ENCODE data around the gene EFEMP2. TPM values are rescaled to one million over a fixed set of nuclear protein-coding genes. Genes with fewer than 3 reads are reported as not detected.
A peak's percentile ranks its signal among the peaks of the same experiment; 100 is the strongest.

The EFEMP2 gene
- total and polyA plus RNA-seq, 4 donors, result 34.2 to 67.0 (median 53.8) TPM

DNA sequence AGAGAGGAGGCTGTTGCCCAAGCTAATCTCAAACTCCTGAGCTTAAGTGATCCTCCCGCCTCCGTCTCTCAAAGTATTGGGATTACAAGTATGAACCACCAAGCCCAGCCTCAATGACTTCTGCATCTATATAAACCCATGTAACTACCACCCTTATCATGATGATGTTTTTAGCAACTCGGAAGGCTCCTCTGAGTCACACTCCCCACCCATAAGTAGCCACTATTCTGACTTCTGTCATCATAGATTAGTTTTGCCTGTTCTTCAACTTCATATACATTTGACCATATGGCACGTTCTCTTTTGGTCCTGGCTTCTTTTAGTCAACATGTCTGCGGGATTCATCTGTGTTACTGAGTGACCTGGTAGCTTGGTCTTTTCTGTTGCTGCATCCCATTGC is 34.0 kb upstream of the EFEMP2 start:
- TF ChIP-seq, protein P1, sequence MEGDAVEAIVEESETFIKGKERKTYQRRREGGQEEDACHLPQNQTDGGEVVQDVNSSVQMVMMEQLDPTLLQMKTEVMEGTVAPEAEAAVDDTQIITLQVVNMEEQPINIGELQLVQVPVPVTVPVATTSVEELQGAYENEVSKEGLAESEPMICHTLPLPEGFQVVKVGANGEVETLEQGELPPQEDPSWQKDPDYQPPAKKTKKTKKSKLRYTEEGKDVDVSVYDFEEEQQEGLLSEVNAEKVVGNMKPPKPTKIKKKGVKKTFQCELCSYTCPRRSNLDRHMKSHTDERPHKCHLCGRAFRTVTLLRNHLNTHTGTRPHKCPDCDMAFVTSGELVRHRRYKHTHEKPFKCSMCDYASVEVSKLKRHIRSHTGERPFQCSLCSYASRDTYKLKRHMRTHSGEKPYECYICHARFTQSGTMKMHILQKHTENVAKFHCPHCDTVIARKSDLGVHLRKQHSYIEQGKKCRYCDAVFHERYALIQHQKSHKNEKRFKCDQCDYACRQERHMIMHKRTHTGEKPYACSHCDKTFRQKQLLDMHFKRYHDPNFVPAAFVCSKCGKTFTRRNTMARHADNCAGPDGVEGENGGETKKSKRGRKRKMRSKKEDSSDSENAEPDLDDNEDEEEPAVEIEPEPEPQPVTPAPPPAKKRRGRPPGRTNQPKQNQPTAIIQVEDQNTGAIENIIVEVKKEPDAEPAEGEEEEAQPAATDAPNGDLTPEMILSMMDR (IDR thresholded peaks at IDR 0.05; ENCODE audit: control extremely low read depth, extremely low read depth), result no peak
- WGBS, 2 donors, result 85 to 92% methylated on average over 5 of the region's 5 CpGs
- DNase-seq, result no peak

DNA sequence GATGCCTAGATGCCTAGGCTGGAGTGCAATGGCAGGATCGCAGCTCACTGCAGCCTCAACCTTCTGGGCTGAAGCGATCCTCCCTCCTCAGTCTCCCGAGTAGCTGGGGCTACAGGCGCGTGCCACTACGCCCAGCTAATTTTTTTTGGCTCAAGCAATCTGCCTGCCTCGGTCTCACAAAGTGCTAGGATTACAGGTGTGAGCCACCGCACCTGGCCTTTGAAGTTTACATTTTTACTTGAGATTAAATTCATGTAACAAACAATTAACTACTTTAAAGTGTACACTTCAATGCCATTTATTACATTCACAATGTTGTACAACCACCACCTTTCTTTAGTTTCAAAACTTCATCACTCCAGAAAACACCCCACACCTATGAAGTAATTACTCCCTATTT is 31.1 kb upstream of the EFEMP2 start:
- no peak overlapping the region for H3K9ac ChIP-seq (ENCODE audit: insufficient read depth in 1 of 2, low read length in 2 of 2)
- no peaks in the 10 kb centered on the region for H3K9me3 ChIP-seq (ENCODE audit: control insufficient read depth in 4 of 4, insufficient read depth in 3 of 4, low read length in 3 of 4)
- WGBS, 2 donors, result 79 to 90% methylated on average over 8 of the region's 8 CpGs
- DNase-seq (no peak), ATAC-seq (ENCODE audit: insufficient read depth, low FRiP score) (no peak)
- no peak overlapping the region for H3K4me3 ChIP-seq
- H3K27me3 ChIP-seq (ENCODE audit: control insufficient read depth in 3 of 3, insufficient read depth in 3 of 3, low read length in 2 of 3), result peaks cover 0 to 35% (median 22%) of the 10 kb centered on the region in 3 donors
- no peak overlapping the region for H3K27ac ChIP-seq (ENCODE audit: low read depth in 1 of 2, low read length in 1 of 2)
- TF ChIP-seq, protein P1 (IDR thresholded peaks at IDR 0.05; ENCODE audit: control extremely low read depth, extremely low read depth), result no peak
- H3K36me3 ChIP-seq (ENCODE audit: control insufficient read depth in 4 of 4, insufficient read depth in 4 of 4, low read length in 4 of 4), result no peaks in the 10 kb centered on the region
- peaks cover 0 to 4% (median 0%) of the 10 kb centered on the region in 5 donors for H3K4me1 ChIP-seq (ENCODE audit: control insufficient read depth in 5 of 5, insufficient read depth in 5 of 5, low read length in 5 of 5)

More for the DNA sequence above, 34.0 kb upstream of the EFEMP2 start:
- H3K9me3 ChIP-seq (ENCODE audit: control insufficient read depth in 4 of 4, insufficient read depth in 3 of 4, low read length in 3 of 4), result no peaks in the 10 kb centered on the region
- peaks cover 0 to 14% (median 6%) of the 10 kb centered on the region in 3 donors for H3K27me3 ChIP-seq (ENCODE audit: control insufficient read depth in 3 of 3, insufficient read depth in 3 of 3, low read length in 2 of 3)
- no peak overlapping the region for H3K9ac ChIP-seq (ENCODE audit: insufficient read depth in 1 of 2, low read length in 2 of 2)
- H3K36me3 ChIP-seq (ENCODE audit: control insufficient read depth in 4 of 4, insufficient read depth in 4 of 4, low read length in 4 of 4), result no peaks in the 10 kb centered on the region
- peaks cover 0 to 6% (median 5%) of the 10 kb centered on the region in 5 donors for H3K4me1 ChIP-seq (ENCODE audit: control insufficient read depth in 5 of 5, insufficient read depth in 5 of 5, low read length in 5 of 5)
- H3K27ac ChIP-seq (ENCODE audit: low read depth in 1 of 2, low read length in 1 of 2), result no peak overlapping the region
- no peak for ATAC-seq (ENCODE audit: insufficient read depth, low FRiP score)
- H3K4me3 ChIP-seq, result no peak overlapping the region

- H3K9ac ChIP-seq (ENCODE audit: insufficient read depth in 1 of 2, low read length in 2 of 2), result no peak overlapping the region
- peak overlapping the region in 1 of 2 donors; percentile 26 for H3K27ac ChIP-seq (ENCODE audit: low read depth in 1 of 2, low read length in 1 of 2)
- peaks cover 0 to 4% (median 0%) of the 10 kb centered on the region in 5 donors for H3K4me1 ChIP-seq (ENCODE audit: control insufficient read depth in 5 of 5, insufficient read depth in 5 of 5, low read length in 5 of 5)
- no peaks in the 10 kb centered on the region for H3K36me3 ChIP-seq (ENCODE audit: control insufficient read depth in 4 of 4, insufficient read depth in 4 of 4, low read length in 4 of 4)
- DNase-seq, result no peak
- TF ChIP-seq, protein P1 (IDR thresholded peaks at IDR 0.05; ENCODE audit: control extremely low read depth, extremely low read depth), result no peak
- 18 to 25% methylated on average over 5 of the region's 5 CpGs for WGBS, 2 donors
- no peak for ATAC-seq (ENCODE audit: insufficient read depth, low FRiP score)
- peaks cover 0 to 39% (median 27%) of the 10 kb centered on the region in 3 donors for H3K27me3 ChIP-seq (ENCODE audit: control insufficient read depth in 3 of 3, insufficient read depth in 3 of 3, low read length in 2 of 3)
- H3K4me3 ChIP-seq, result no peak overlapping the region
- H3K9me3 ChIP-seq (ENCODE audit: control insufficient read depth in 4 of 4, insufficient read depth in 3 of 4, low read length in 3 of 4), result no peaks in the 10 kb centered on the region
Measured at GRCh38 chr11:65903068-65903481, 30.5 kb upstream of the EFEMP2 start.

DNA sequence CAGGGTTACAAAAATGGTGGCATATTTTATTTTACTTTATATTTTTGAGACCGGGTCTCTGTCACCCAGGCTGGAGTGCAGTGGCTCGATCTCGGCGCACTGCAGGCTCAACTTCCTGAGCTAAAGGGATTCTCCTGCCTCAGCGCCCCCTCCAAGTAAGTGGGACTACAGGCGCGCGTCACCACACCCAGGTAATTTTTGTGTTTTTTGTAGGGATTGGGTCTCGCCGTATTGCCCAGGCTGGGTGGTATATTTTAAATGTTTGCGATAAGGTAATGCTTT is 28.2 kb upstream of the EFEMP2 start:
- Histone ChIP-seq H3K4me1 (ENCODE audit: control insufficient read depth in 5 of 5, insufficient read depth in 5 of 5, low read length in 5 of 5) (peaks cover 0 to 4% (median 0%) of the 10 kb centered on the region in 5 donors), H3K9ac (ENCODE audit: insufficient read depth in 1 of 2, low read length in 2 of 2) (no peak overlapping the region), H3K36me3 (ENCODE audit: control insufficient read depth in 4 of 4, insufficient read depth in 4 of 4, low read length in 4 of 4) (no peaks in the 10 kb centered on the region), H3K27me3 (ENCODE audit: control insufficient read depth in 3 of 3, insufficient read depth in 3 of 3, low read length in 2 of 3) (peaks cover 0 to 56% (median 37%) of the 10 kb centered on the region in 3 donors), H3K9me3 (ENCODE audit: control insufficient read depth in 4 of 4, insufficient read depth in 3 of 4, low read length in 3 of 4) (no peaks in the 10 kb centered on the region), H3K27ac (ENCODE audit: low read depth in 1 of 2, low read length in 1 of 2) (peak overlapping the region in 1 of 2 donors; percentile 93), H3K4me3 (no peak overlapping the region)
- WGBS, 2 donors, result 74 to 85% methylated on average over 11 of the region's 11 CpGs
- DNase-seq, result no peak
- ATAC-seq (ENCODE audit: insufficient read depth, low FRiP score), result no peak
- TF ChIP-seq, protein P1 (IDR thresholded peaks at IDR 0.05; ENCODE audit: control extremely low read depth, extremely low read depth), result no peak
